ENCODE results near the gene ASMTL. TPM values are rescaled to one million over a fixed set of nuclear protein-coding genes. Genes with fewer than 3 reads are reported as not detected.

Gene ASMTL
- total RNA-seq, 1 donor from 2014 or later, result 24.5 TPM

DNA sequence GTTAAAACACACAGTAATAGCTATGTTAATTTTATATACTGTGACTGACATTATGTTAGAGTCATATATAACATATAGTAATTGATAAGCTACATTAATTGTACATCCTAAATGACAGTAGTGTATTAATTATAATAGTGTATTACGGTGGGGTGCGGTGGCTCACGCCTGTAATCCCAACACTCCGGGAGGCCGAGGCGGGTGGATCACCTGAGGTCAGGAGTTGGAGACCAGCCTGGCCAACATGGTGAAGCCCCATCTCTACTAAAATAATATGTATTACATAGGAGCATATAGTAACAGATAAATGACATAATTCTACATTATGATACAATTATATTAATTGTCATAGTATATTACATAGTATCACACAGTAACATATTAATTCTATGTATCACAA lies 12.2 kb downstream of the ASMTL start:
- Mint-ChIP-seq H3K4me1 (ENCODE audit: low read depth) (no peaks in the 10 kb centered on the region), H3K27ac (no peak overlapping the region), H3K9me3 (ENCODE audit: low read depth) (peaks cover 17% of the 10 kb centered on the region), H3K36me3 (ENCODE audit: insufficient read depth) (peaks cover 50% of the 10 kb centered on the region), H3K27me3 (no peaks in the 10 kb centered on the region), H3K4me3 (ENCODE audit: low read depth) (no peak overlapping the region)
- DNase-seq (ENCODE audit: low spot score, unreplicated experiment), result no peak
- TF ChIP-seq, protein P1, sequence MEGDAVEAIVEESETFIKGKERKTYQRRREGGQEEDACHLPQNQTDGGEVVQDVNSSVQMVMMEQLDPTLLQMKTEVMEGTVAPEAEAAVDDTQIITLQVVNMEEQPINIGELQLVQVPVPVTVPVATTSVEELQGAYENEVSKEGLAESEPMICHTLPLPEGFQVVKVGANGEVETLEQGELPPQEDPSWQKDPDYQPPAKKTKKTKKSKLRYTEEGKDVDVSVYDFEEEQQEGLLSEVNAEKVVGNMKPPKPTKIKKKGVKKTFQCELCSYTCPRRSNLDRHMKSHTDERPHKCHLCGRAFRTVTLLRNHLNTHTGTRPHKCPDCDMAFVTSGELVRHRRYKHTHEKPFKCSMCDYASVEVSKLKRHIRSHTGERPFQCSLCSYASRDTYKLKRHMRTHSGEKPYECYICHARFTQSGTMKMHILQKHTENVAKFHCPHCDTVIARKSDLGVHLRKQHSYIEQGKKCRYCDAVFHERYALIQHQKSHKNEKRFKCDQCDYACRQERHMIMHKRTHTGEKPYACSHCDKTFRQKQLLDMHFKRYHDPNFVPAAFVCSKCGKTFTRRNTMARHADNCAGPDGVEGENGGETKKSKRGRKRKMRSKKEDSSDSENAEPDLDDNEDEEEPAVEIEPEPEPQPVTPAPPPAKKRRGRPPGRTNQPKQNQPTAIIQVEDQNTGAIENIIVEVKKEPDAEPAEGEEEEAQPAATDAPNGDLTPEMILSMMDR (IDR thresholded peaks at IDR 0.05; ENCODE audit: unreplicated experiment), result no peak

DNA sequence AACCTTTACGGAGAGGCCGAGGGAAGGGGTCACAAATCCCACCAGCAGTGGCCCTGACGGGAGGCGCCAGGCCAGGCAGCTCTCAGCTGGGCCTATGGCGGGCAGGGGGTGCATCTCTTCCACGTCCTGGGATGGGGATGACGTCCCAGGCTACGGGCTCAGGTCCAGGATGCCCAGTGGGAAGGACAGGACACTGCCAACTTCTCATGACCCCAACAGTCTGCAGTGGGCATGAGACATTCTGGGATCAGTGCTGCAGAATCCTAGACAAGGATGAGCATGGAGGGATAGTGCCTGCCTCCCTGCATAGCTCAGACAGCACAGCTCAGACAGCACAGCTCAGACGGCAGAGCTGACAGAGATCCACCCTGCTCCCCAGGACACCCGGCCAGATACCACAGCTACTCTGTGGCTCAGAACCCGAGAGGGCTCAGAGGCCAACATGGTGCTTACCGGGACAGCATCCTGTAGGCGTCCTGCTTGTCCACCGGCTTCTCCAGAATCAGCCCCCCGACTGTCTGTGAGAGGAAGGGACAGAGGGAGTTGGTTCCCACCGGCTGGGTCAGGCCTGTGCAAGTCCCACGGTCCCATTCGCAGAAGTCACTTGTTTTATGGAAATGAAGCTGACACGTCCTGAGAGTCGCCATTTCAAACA lies 17.3 kb downstream of the ASMTL start:
- H3K36me3 Mint-ChIP-seq (ENCODE audit: insufficient read depth), result peaks cover 30% of the 10 kb centered on the region
- DNase-seq (ENCODE audit: low spot score, unreplicated experiment), result no peak

DNA sequence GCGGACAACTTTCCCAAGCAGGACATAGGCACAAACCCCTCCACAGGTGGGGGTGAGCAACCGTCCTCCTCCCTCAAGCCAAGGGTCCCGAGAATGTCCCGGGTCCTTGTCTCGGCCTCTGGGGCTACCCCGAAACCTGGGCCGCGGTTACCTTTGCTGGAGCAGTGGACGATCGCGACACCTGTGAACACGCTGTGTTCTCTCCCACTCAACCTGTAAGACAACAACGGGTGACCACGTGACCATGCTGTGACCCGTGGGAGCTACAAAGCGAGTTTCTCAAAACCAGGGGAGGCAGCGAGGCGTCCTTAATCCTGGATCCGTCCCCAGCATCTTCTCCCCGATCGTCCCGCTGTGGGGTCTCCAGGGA lies 17.9 kb downstream of the ASMTL start:
- TF ChIP-seq, protein P1 (IDR thresholded peaks at IDR 0.05; ENCODE audit: unreplicated experiment), result no peak
- no peaks in the 10 kb centered on the region for H3K27me3 Mint-ChIP-seq
- no peaks in the 10 kb centered on the region for H3K4me1 Mint-ChIP-seq (ENCODE audit: low read depth)
- DNase-seq (ENCODE audit: low spot score, unreplicated experiment), result no peak
- no peak overlapping the region for H3K4me3 Mint-ChIP-seq (ENCODE audit: low read depth)
- H3K27ac Mint-ChIP-seq, result no peak overlapping the region
- H3K36me3 Mint-ChIP-seq (ENCODE audit: insufficient read depth), result peaks cover 31% of the 10 kb centered on the region
- H3K9me3 Mint-ChIP-seq (ENCODE audit: low read depth), result no peaks in the 10 kb centered on the region

More for the DNA sequence above, 17.3 kb downstream of the ASMTL start:
- H3K9me3 Mint-ChIP-seq (ENCODE audit: low read depth), result no peaks in the 10 kb centered on the region
- no peaks in the 10 kb centered on the region for H3K27me3 Mint-ChIP-seq
- TF ChIP-seq, protein P1 (IDR thresholded peaks at IDR 0.05; ENCODE audit: unreplicated experiment), result no peak
- no peak overlapping the region for H3K4me3 Mint-ChIP-seq (ENCODE audit: low read depth)
- no peak overlapping the region for H3K27ac Mint-ChIP-seq
- no peaks in the 10 kb centered on the region for H3K4me1 Mint-ChIP-seq (ENCODE audit: low read depth)

DNA sequence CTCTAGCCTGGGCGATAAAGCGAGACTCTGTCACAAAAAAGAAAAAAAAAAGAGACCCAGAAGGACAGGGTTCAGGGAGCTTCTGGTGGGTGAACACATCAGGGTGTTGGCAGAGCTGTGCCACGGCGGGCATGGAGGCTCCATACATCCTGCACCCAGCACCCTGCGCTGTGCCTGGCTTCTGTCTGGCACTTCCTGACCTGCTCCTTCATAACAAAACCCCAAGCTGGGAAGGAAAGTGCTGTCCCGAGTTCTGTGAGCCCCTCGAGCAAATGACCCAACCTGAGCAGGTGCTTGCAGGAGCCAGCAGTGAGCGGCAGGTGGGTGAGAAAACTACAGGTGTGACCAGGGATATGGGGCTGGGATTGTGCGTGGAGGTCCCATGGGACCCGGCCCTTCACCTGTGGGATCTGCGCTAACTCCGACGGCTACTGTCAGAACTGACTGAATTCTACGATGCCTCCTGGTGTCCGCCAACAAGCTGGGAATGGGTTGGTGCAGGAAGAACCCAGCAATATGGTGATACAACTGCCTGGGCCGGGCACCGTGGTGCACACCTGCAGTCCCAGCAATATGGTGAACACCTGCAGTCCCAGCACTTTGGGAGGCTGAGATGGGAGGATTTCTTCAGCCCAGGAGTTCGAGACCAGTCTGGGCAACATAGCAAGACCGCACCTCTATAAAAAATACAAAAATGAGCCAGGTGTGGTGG lies 18.9 kb downstream of the ASMTL start:
- Mint-ChIP-seq H3K36me3 (ENCODE audit: insufficient read depth) (peaks cover 29% of the 10 kb centered on the region), H3K4me1 (ENCODE audit: low read depth) (no peaks in the 10 kb centered on the region), H3K4me3 (ENCODE audit: low read depth) (no peak overlapping the region), H3K9me3 (ENCODE audit: low read depth) (no peaks in the 10 kb centered on the region), H3K27ac (no peak overlapping the region), H3K27me3 (no peaks in the 10 kb centered on the region)
- TF ChIP-seq, protein P1 (IDR thresholded peaks at IDR 0.05; ENCODE audit: unreplicated experiment), result no peak
- DNase-seq (ENCODE audit: low spot score, unreplicated experiment), result no peak

DNA sequence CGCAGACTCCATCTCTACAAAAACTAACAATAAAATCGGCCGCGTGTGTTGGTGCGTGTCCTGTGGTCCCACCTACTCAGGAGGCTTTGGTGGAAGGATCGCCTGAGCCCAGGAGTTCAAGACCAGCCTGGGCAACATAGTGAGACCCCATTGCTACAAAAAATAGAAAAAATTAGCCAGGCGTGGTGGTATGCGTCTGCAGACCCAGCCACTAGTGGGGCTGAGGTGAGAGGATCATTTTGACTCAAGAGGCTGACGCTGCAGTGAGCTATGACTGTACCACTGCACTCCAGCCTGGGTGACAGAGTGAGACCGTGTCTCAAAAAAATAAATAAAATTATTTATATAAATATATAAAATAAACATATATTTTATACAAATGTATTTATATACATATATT lies 22.3 kb downstream of the ASMTL start:
- DNase-seq (ENCODE audit: low spot score, unreplicated experiment), result no peak
- TF ChIP-seq, protein P1 (IDR thresholded peaks at IDR 0.05; ENCODE audit: unreplicated experiment), result no peak
- H3K36me3 Mint-ChIP-seq (ENCODE audit: insufficient read depth), result peaks cover 19% of the 10 kb centered on the region
- H3K27ac Mint-ChIP-seq, result no peak overlapping the region
- H3K4me1 Mint-ChIP-seq (ENCODE audit: low read depth), result no peaks in the 10 kb centered on the region
- H3K4me3 Mint-ChIP-seq (ENCODE audit: low read depth), result no peak overlapping the region
- H3K27me3 Mint-ChIP-seq, result no peaks in the 10 kb centered on the region
- no peaks in the 10 kb centered on the region for H3K9me3 Mint-ChIP-seq (ENCODE audit: low read depth)
